MM.1S (cell line): Measurements from ENCODE around the gene CALY.

ENCODE experiments used
- EZH2 ChIP-seq: fragments of 300-600 bp; sonication (generic); optimal IDR thresholded peaks from 2 replicates; pipeline ENCODE3; 2017; ENCODE audit warnings: low read depth, mild to moderate bottlenecking, antibody characterized with exemption, low read length, mixed read lengths
- EZH2phosphoT487 ChIP-seq: fragments of 300-600 bp; sonication (generic); IDR thresholded peaks from 2 replicates; pipeline ENCODE4 v1.6.1; 2018; ENCODE audit warnings: antibody characterized with exemption, low read length
- TF ChIP-seq, protein P1 (sequence below): fragments of 300-600 bp; sonication (generic); IDR thresholded peaks from 2 replicates; pipeline ENCODE4 v1.5.1; 2016; ENCODE audit warnings: antibody characterized with exemption, low read length, mixed read lengths

DNA sequence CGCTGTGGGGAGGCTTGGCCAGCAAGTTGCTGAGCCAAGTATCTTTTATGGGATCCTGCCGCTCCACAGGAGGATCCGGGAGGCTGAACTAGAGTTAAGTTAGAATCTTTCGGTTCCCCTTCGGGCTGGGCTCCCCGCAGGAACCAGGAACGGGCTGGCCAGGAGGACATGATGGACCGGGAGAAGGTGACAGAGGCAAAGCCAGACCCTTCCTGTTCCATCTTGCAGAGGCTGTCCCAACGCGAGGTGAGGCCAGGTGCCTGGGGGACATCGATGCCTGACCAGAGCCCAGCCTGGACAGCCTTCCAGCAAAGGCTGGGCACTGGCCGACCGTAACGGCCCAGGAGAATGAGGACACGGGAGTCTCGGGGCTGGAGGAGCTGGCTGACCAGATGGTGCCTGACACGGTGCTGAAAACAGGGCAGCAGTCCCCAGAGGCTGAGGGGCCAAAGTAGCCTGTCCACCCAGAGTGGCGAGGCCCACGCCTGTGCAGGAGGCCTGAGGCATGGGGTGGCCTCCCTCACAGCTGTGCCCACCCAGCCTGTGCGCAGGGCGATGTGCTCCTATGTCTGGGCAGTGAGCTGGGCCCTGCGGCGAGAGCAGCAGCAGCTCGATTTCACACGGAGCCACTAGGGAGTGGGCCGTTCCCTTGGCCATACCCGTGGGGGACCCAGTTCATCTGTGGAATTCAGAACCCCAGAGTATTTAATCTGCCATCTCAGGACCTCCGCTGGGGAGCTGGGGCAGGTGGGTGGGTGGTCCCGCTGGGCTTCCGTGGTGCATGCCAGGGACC, 40.5 kb upstream of the CALY start:
- TF ChIP-seq, protein P1, sequence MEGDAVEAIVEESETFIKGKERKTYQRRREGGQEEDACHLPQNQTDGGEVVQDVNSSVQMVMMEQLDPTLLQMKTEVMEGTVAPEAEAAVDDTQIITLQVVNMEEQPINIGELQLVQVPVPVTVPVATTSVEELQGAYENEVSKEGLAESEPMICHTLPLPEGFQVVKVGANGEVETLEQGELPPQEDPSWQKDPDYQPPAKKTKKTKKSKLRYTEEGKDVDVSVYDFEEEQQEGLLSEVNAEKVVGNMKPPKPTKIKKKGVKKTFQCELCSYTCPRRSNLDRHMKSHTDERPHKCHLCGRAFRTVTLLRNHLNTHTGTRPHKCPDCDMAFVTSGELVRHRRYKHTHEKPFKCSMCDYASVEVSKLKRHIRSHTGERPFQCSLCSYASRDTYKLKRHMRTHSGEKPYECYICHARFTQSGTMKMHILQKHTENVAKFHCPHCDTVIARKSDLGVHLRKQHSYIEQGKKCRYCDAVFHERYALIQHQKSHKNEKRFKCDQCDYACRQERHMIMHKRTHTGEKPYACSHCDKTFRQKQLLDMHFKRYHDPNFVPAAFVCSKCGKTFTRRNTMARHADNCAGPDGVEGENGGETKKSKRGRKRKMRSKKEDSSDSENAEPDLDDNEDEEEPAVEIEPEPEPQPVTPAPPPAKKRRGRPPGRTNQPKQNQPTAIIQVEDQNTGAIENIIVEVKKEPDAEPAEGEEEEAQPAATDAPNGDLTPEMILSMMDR: no peak
- TF ChIP-seq EZH2: no peak
- no peak for TF ChIP-seq EZH2phosphoT487
